NCI-H510A (cell line): ENCODE data around the gene WBP2NL.
"Not testable (repeated sequence)": the region's sequence is repeated elsewhere in the genome, so short reads cannot be mapped to it uniquely, and the experiment has no call there.

Experiments
- DNase-seq: peaks from one replicate; lab custom pipeline; 2025; lab: John Stamatoyannopoulos, UW

Gene WBP2NL, protein sequence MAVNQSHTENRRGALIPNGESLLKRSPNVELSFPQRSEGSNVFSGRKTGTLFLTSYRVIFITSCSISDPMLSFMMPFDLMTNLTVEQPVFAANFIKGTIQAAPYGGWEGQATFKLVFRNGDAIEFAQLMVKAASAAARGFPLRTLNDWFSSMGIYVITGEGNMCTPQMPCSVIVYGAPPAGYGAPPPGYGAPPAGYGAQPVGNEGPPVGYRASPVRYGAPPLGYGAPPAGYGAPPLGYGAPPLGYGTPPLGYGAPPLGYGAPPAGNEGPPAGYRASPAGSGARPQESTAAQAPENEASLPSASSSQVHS

DNA sequence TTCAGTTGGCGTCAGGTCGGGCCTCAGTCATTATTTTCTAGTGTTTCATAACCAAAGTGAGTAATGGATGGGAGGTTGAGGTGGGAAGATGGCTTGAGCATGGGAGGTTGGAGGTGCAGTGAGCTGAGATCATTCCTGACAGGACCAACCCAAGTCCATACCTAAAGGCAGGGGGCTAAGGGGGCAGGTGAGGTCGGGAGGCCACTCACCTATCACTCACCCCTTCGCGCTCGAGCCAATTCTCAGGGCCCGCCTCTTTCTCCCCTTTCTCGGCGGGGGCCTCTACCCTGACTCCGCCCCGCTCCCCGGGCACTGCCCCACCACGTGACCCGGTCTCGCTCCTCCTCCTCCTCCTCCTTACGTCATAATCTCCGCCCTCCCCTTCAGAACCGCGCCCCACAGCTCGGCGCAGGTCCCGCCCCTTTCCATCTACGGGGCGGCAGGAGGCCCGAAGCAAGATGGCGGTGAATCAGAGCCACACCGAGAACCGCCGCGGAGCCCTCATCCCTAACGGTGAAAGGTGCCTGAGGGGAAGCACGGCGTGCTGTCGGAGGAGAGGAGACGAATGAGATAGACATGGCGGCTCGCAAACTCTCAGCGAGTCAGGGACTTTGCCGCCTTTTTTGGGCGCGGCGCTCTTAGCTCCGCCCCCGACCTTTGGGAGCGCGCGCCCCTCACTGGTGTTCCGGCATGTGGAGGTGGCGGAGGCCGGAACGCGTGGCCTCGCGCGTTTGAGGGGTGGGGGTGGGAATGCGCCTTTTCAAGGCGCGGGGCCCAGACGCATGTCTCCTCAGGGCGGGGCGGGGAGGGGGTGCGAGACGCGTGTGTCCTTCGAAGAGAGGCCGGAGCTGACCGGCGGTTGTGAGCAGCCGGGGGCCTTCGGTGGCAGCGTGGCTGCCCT, at the start of gene WBP2NL:
Gene WBP2NL, plus strand, starts transcription at position 428 of the 901 bp plus-strand sequence. Its CDS starts 31 bp downstream, at position 459.
- DNase-seq, result no peak

DNA sequence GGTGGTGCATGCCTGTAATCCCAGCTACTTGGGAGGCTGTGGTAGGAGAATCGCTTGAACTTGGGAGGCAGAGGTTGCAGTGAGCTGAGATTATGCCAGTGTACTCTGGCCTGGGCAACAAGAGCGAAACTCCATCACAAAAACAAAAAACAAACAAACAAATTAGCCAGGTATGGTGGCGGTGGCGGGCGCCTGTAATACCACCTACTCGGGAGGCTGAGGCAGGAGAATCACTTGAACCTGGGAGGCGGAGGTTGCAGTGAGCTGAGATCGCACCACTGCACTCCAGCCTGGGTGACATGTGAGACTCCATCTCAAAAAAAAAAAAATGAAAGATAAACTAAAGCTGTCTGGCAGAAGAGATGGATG, 49.7 kb upstream of the WBP2NL start:
- not testable (repeated sequence) for DNase-seq

DNA sequence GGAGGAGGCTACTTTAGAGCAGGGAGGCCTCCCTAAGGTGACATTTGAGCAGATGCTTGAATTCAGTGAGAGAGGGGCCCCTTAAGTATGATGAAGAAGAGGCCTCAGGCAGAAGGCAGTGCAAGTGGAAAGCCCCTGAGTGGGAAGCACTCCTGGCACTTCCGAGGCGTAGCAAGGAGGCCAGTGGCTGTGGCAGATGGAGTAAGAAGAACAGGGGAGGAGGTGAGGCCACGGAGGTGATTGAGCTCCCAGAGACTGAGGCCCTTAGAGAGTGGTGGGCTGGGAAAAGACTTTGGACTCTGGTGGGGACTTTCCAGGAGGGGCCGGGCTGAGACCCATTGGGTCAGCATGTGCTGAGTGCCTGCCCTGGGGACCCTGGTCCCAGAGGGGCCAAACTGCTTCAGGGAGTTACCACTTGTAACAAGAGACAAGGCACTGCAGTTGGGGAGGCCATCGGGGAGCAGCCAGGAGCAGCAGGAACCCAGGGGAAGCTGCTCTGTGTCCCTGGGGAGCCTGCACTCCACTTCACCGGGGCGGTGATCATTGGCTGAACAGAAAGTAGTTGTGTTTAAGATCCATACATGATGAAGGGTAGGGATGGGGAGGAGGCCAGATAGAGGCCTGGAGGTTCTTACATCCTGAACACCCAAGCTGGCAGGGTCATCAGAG, 49.2 kb upstream of the WBP2NL start:
- no peak for DNase-seq

DNA sequence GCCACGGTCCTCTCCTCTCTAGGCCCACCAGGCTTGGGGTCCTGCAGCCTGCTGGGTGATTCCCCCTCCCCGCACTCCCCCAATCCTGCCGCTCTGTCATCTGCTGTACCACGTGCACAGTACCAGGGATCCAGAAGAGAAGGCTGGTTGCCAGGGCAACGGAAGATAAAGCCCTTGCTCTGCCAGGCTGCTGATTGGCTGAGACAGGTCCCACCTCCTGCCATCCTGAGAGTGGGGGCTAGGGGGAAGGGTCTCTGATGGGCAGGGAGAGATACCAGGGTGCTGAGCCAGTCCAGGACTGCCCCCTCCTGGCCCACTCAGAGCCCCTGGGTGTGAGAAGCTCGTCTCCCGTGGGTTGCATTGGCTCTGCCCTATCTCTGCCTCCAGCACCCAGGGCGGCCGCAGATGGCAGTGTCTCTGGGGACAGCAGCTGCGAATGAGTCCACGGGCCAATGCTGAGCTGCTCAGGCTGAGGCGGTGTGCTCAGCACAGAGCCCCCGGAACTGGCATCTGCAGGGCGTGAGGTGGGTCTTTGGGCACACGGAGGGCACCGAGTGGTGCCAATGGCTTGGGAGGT, 46.6 kb upstream of the WBP2NL start, which contains the start of gene SMIM45:
Gene SMIM45, plus strand, starts transcription at position 253 of the 577 bp plus-strand sequence.
- DNase-seq, result no peak

DNA sequence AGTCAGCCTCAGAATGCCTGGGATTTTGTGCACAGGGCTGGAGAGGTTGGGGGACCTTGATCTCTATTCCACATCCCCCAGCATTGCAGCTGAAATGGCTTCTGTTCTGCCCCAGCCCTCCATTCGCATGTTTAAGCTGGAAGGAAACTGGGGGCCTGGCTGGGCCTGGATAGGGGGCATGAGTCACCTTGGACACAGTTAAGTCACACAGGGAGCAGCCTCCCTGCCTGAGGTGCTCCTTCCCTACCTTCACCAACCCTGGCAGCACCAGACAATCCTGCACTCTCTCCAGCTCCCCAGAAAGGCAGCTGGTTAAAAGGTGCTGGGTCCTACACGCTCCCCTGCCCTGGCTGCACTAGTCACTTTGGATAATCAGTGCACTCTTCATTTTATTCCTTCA, 45.9 kb upstream of the WBP2NL start:
- DNase-seq, result no peak

DNA sequence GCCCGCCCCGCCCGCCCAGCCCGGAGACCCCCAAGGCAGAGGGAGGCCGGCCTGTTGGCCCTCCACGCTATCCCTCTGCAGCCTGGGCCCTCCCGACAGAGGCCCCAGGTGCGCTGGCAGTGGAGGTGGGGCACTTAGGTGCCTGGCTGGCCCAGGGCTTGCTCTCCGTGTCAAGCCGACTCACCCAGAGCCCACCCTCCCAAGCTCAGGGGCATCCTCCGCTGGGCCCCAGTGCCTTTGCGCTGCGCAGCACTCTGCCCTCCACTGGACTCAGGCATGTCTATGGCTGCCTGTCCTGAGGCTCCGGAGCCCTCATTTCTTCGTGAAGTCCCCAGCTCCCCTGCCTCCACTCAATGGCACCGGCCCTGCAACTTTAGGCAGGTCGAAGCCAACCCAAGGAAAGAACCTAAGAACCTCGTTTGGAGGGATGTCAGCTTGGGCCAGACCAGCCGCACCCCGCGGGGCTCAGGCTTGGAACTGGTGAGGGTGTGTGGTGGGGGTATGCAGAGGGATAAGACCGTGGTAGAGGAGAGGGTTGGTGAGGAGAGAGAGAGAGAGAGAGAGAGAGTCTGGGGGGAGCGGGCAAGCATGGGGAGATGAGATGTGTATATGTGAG, 40.5 kb upstream of the WBP2NL start:
- no peak for DNase-seq

DNA sequence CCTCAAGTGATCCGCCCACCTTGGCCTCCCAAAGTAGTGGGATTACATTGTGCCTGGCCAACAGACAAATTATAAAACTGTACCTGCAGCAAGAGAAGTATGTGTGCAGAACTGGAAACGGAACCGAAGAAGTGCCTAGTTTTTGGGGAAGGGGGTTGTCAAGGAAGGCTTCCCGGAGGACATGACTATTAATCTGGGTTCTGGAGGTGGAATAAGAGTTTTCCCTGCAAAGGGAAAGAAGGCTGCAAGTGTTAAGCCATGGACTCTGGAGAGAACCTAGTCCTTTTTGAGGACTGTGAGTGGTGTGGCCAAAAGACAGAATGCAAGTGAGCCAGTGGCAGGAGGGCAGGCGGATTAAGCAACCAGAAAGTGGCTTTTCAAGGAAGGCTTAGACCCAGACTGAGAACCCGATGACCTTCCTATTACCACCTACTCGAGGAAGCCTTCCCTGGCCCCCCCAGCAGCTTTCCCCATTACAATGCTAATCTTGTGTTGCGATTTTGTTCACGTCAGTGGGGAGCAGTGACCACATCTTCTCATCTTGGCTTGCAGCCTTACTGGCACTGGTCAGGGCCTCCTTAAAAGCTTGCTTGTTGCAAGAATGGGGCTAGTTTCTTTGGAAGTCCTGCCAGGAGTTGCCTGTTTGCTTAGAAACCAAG, 35.0 kb upstream of the WBP2NL start:
- no peak for DNase-seq

DNA sequence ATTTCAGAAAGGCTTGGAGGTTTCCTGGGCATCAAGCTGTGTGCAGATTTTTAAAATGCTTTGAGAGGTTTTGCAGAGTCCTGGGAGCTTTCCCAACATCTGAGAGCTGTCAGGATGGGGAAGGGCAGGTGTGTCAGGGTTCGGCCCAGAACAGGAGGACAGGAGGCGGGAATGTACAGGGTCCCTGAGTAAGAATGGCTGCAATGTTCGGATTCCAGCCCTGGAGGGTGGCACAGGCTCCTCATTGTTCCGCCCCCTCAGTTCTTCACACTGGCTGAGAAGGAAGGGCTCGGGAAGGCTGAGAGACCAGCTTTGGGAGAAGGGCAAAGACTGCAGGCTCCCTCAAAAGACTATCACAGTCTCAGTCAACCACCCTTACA, 34.5 kb upstream of the WBP2NL start:
- no peak for DNase-seq

DNA sequence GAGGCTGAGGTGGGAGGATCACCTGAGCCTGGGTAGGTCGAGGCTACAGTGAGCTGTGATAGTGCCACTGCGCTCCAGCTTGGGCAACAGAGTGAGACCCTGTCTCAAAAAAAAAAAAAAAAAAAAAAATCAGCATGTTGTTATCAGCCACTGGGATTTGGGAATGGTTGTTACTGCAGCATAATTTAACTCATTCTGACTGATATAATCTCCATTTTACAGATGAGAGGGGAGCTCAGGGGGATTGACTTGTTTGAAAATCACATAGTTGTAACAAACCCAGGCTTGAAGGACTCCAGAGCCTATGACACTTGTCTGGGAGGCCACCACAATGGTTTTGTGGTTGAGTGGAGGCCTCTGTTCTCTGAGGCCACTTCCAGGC, 32.4 kb upstream of the WBP2NL start:
- no peak for DNase-seq

DNA sequence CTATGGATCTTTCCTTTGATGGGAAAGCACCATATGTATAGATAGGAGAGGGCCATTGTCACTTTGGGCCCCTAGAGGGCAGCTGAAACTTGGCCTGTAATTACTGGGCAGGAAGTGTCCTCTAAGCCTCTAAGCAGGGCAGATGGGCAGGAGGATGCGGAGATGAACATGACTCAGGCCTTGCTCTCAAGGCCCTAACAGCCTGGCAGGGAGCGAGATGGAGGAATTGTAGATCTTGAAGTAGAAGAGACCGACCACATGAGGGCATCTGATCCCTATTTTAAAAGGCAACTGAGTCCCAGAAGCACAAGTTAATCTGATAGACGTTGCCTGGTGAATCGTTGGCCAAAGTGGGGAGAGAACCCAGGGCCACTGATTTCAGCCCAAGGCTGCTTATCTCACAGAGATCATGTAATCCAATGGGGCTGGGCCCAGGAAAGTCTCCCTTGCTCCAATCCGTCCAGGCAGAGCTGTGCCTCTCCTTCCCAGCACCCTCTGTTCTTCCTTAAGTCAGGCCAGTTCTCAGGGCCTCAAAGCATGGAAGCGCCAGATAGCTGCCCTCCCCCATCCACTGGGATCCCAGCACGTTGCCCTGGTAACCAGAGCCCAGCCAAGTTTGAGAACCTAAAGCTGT, 31.9 kb upstream of the WBP2NL start:
- DNase-seq, result no peak

DNA sequence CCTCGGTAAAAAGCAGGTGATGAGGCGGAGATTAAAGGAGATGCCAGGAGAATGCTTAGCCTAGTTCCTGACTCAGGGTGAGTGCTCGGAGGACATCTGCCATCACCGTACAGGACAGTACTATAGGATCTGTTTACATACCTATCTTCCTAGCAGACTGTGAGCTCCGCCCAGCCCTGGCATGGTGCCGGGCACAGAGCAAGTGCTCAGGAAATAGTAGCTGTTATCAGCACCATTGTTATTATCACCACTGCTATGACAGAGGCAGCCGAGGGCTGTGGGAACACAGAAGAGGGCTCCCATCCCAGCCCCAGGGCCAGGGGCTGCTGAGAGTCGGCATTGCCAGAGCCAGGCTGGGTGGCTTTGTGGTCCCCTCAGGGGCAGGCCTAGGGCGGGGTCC, 30.0 kb upstream of the WBP2NL start:
- DNase-seq, result no peak

DNA sequence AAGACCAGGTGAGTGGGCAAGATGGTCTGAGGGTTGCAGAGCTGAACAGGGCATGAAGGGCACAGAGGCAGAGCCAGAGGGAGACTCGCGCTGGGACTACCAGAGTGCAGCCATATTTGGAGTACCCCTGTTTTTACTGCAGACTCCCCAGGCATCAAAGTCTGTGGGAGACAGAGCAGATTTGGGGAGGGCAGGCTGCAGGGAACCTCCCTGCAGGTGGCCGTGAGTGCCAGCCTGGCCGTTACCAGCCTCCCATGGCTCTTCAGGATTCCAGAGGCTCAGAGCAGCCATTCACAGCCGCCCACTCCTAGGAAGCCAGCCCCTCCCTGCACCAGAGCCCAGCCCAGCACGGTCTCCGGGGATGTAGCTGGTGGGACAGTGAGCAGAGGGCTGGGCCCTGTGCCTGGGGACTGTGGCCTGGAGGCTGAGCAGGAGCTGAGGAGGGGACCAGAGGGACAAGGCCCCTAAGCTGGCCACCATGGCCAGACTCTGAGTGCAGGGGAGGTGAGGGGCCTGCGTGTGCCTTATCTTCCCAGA, 29.4 kb upstream of the WBP2NL start, which contains the start of gene SEPTIN3:
Gene SEPTIN3, plus strand, starts transcription at position 334 of the 537 bp plus-strand sequence. CDS start 2,050 bp downstream, outside the sequence.
- DNase-seq, result no peak

DNA sequence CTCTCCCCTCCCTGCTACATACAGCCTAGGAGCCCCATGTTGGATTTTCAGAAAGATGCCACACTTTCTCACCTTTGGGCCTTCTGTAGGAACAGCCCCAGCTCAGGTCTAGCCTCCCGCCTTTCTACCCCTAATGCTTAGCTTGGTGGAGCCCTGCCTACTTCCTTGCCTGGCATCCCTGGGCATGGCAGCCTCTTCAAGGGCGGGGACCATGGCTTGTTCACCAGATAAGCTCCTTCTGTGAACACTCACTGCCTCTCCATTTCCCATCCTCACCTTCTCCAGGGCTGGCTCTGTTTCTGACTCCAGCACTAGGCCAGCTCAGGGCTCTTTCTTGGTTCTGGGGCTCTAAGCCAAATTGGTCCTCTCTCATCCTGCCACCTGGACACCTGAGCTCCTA, 28.0 kb upstream of the WBP2NL start:
- DNase-seq, result no peak

DNA sequence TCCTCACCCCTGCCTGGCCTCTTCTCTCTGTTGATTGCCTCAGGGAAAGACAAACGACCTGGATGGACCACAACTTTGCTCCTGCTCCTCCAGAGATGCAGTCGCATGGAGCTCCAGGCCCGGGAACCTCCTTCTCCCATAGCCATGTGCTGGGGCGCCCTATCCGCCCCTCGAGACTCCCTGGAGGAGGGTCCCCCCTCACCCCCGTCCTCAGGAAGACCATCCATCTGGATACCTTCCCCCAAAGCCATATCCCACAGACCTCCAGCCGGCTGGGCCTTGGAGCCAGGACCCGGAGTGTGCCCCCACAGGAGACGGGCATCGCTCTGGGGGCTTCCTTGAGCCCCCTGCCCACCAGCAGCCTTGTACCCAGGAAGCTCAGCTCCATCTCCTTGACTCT, 27.2 kb upstream of the WBP2NL start:
- no peak for DNase-seq

DNA sequence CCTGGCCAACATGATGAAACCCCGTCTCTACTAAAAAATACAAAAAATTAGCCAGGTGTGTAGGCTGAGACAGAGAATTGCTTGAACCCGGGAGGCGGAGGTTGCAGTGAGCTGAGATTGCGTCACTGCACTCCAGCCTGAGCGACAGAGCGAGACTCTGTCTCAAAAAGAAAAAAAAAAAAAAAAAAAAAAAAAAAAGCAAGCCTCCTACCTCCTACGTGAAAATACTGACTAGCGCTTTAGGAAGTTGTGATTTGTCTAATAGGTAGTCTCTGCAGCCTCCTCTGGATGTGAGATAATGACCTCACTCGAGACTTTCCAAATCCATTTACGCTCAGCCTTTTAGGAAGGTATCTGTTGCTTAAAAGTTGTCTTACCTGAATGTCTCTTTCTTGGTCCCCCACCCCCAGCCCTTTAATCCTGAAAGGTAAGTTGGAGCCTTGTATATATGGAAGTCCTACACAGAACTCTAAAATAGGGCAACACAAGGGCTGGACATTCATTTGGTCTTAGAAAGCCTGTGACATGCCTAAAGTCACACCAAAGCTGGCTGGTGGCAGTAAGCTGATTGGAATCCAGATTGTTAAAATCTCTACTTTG, 23.8 kb upstream of the WBP2NL start:
- no peak for DNase-seq

DNA sequence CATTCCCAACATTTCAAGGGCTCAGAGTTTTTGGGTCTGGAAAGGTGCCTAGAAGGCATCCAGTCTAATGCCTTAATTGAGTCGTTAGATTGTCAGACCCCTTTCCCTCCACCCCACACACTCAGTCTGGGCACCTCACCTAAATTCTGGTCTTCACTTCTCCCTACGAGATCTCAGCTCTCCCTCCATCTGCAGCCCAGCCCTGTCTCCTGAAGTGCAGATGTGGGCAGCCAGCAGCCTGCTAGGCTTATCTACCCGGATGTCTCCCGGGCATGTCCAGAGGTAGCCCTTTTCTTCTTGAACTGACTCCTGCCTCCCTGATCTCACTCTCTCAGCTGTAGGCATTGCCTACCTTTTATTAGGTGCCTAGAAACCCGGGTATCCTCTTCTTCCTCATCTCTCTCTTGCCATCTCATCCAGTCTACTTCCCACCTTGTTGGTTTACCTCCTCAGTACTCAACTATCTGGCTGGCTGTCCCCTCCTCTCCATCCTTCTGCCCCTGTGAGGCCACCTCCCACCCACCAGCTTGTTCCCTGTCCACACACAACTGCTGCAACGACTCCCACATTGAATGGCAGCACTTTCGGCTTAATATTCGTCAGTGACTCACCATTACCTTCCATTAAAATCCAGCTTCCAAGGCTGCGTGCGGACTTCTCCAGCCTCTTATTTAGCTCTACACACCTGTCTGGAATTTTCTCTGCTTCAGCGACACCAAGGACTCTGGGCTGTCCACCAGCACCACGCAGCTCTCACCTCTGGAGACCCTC, 23.1 kb upstream of the WBP2NL start:
- no peak for DNase-seq

DNA sequence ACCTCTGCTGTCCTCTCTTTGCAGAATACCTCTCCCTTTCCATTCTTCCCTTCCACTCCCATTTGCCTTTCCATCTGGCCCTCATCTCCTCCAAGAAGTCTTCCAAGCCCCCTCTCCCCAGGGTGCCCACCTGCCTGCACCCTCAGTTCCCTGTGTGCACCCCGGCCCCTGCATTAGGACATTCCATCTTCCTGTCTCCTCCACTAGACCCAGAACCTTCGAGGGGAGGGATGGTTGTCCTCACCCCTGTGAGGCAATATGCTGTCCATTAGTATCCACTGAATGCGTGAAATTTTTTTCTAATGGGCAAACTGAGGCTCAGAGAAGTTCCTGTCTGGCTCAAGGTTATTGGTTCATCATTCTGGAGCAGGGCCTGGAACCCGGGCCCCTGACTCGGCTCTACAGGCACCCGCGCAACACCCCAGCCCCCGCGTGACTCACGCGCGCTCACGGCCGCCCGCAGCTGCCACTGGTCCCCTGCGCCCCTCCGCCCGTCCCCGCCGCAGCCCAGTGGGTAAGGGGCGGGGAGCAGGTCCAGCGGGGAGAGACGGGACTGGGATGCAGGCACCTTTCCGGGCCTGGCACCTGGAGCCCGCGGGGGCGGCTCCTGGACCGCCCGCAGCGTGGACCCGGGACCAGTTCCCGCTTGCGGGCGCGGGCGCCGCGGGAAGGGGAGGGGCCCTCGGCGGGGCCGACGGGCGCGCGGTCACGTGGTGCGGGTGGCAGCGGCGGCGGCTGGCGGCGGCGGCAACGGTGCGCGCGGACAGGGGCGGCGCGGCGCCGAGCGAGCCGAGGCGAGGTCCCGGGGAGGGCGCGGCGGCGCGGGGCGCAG, 22.3 kb upstream of the WBP2NL start:
- DNase-seq, result no peak

DNA sequence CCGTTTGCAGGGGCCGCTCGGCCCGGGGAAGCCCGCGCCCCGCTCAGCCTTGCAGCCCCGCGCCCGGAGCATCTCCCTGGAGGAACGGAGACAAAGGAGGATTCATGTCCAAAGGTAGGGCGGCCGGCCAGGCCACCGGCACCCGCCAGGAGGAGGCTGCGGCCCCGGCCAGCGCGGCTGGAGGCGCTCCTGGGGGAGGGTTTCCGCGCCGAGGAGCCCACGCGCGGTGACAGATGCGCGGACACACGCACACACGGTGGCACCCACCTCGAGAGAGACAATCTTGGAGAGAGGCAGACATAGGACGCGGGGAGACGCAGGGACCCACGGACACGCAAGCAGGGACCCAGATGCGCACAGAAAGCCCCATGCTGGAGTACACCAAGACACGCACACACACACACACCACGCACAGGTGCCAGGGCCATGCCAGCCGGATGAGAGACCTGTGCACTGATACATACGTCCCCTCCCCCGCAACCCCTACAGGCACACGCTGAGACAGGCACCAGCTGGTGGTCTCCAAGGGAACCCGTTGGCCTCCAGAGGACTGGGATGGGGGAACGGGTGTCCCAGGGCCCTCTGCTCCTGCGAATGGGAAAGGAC, 21.5 kb upstream of the WBP2NL start:
- DNase-seq, result peak; percentile 35
